Hepatocyte (in vitro differentiated cells): ENCODE results near the gene SNX25. TPM values are rescaled to one million over a fixed set of nuclear protein-coding genes. Genes with fewer than 3 reads are reported as not detected.

ENCODE experiments used
- DNase-seq: peaks from one replicate; pipeline ENCODE4 v3.0.0-alpha.2; 2016; ENCODE audit warnings: low spot score
- H2AFZ ChIP-seq: fragments of 200-600 bp; sonication (generic); 2 replicates; pipeline ENCODE4 v1.6.0; 2016; ENCODE audit warnings: antibody characterized with exemption, mild to moderate bottlenecking
- H3K27ac ChIP-seq: fragments of 200-600 bp; sonication (generic); 2 replicates; pipeline ENCODE4 v1.5.1; 2016; ENCODE audit warnings: mild to moderate bottlenecking
- H3K27me3 ChIP-seq: fragments of 200-600 bp; sonication (generic); 2 replicates; pipeline ENCODE4 v1.6.1; 2016
- H3K36me3 ChIP-seq: fragments of 200-600 bp; sonication (generic); replicated peaks from 2 replicates; pipeline ENCODE4 v1.5.1; 2016; ENCODE audit warnings: low read depth; ENCODE audit not compliant: insufficient read depth
- H3K4me1 ChIP-seq: fragments of 200-600 bp; sonication (generic); 2 replicates; pipeline ENCODE4 v1.5.1; 2016; ENCODE audit warnings: mild to moderate bottlenecking, moderate library complexity; ENCODE audit not compliant: insufficient read depth
- H3K4me2 ChIP-seq: fragments of 200-600 bp; sonication (generic); 2 replicates; pipeline ENCODE4 v1.6.0; 2016
- H3K4me3 ChIP-seq: fragments of 200-600 bp; sonication (generic); 2 replicates; pipeline ENCODE4 v1.5.1; 2016; ENCODE audit warnings: mild to moderate bottlenecking
- H3K79me2 ChIP-seq: fragments of 200-600 bp; sonication (generic); 2 replicates; pipeline ENCODE4 v1.6.0; 2017; ENCODE audit warnings: mild to moderate bottlenecking
- H3K9me2 ChIP-seq: fragments of 200-600 bp; sonication (generic); replicated peaks from 2 replicates; pipeline ENCODE4 v1.6.0; 2017; ENCODE audit warnings: mild to moderate bottlenecking; ENCODE audit not compliant: insufficient read depth
- H3K9me3 ChIP-seq: fragments of 200-600 bp; sonication (generic); 2 replicates; pipeline ENCODE4 v1.5.1; 2016; ENCODE audit warnings: low read depth, mild to moderate bottlenecking
- H4K20me1 ChIP-seq: fragments of 200-600 bp; sonication (generic); 2 replicates; pipeline ENCODE4 v1.6.0; 2016; ENCODE audit warnings: mild to moderate bottlenecking; ENCODE audit not compliant: insufficient read depth, poor library complexity, severe bottlenecking
- EZH2 ChIP-seq: fragments of 200-600 bp; sonication (generic); IDR thresholded peaks from 2 replicates; pipeline ENCODE4 v1.6.1; 2016; ENCODE audit warnings: antibody characterized with exemption, mild to moderate bottlenecking, borderline replicate concordance
- EZH2phosphoT487 ChIP-seq: fragments of 200-600 bp; sonication (generic); IDR thresholded peaks from one replicate; pipeline ENCODE4 v1.6.1; 2018; ENCODE audit warnings: antibody characterized with exemption, mild to moderate bottlenecking, low read depth, moderate library complexity; ENCODE audit not compliant: unreplicated experiment, severe bottlenecking
- WGBS: methylation state at CpG from one replicate; pipeline ENCODE4 v1.1.6; 2016; ENCODE audit warnings: low lambda C conversion rate; ENCODE audit errors: missing lambda C conversion rate; 5-methylcytosine and 5-hydroxymethylcytosine counted together
- polyA plus RNA-seq: library from polyadenylated mRNA; unstranded; fragments of >200 nt; fragmentation: Nextera tagmentation; extraction: Ambion mirVana; gene quantifications from 2 replicates; pipeline ENCODE4 v1.2.1, GENCODE V29; 2016
- total RNA-seq: library from RNA; depleted of rRNA; stranded (reverse); fragments of >200 nt; gene quantifications from 2 replicates; pipeline ENCODE4 v1.2.3, GENCODE V29; 2014
- TF ChIP-seq, protein P1 (sequence below): fragments of 200-600 bp; sonication (generic); IDR thresholded peaks from 2 replicates; pipeline ENCODE4 v1.5.1; 2016; ENCODE audit warnings: antibody characterized with exemption, mild to moderate bottlenecking; ENCODE audit not compliant: poor library complexity

SNX25 gene
- total and polyA plus RNA-seq, 2 experiments from 2014 or later, result 16.5 to 20.3 TPM

GRCh38 chr4:185346975-185347601 lies 137.7 kb downstream of the SNX25 start:
- no peaks in the 10 kb centered on the region for H3K79me2 ChIP-seq
- DNase-seq, result no peak
- no peaks in the 10 kb centered on the region for H3K27me3 ChIP-seq
- no peaks in the 10 kb centered on the region for H3K9me2 ChIP-seq
- no peaks in the 10 kb centered on the region for H4K20me1 ChIP-seq
- H3K9me3 ChIP-seq, result no peaks in the 10 kb centered on the region
- no peaks in the 10 kb centered on the region for H3K36me3 ChIP-seq
- no peak overlapping the region for H3K4me2 ChIP-seq
- no peak overlapping the region for H2AFZ ChIP-seq
- WGBS, result 91% methylated on average over 14 of the region's 14 CpGs
- H3K27ac ChIP-seq, result no peak overlapping the region
- no peak overlapping the region for H3K4me3 ChIP-seq
- H3K4me1 ChIP-seq, result no peaks in the 10 kb centered on the region
- TF ChIP-seq EZH2phosphoT487 (no peak), EZH2 (no peak)
- TF ChIP-seq, protein P1, sequence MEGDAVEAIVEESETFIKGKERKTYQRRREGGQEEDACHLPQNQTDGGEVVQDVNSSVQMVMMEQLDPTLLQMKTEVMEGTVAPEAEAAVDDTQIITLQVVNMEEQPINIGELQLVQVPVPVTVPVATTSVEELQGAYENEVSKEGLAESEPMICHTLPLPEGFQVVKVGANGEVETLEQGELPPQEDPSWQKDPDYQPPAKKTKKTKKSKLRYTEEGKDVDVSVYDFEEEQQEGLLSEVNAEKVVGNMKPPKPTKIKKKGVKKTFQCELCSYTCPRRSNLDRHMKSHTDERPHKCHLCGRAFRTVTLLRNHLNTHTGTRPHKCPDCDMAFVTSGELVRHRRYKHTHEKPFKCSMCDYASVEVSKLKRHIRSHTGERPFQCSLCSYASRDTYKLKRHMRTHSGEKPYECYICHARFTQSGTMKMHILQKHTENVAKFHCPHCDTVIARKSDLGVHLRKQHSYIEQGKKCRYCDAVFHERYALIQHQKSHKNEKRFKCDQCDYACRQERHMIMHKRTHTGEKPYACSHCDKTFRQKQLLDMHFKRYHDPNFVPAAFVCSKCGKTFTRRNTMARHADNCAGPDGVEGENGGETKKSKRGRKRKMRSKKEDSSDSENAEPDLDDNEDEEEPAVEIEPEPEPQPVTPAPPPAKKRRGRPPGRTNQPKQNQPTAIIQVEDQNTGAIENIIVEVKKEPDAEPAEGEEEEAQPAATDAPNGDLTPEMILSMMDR, result no peak

DNA sequence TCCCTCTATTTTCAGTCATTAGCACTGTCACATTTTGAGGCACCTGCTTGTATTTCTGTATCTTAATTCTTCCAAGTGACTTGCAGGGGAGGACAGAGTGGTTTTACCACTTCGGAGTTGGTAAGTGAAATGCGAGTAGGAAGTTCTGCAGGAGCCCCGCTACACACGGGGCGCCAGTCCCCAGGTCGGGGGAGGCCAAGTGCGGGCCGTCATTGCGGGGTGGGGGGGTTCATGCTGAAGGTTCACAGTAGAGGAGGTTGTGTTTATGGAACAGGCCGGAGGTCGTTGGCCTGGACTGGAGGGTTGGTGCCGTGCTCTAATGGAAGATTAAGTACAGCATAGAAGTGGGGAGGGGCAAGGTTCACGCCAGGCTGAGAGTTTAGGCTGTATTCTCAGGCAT lies 142.3 kb downstream of the SNX25 start:
- Histone ChIP-seq H3K79me2 (no peaks in the 10 kb centered on the region), H3K4me2 (no peak overlapping the region), H3K27ac (no peak overlapping the region), H4K20me1 (no peaks in the 10 kb centered on the region), H3K27me3 (no peaks in the 10 kb centered on the region), H3K4me1 (no peaks in the 10 kb centered on the region), H2AFZ (no peak overlapping the region), H3K36me3 (no peaks in the 10 kb centered on the region), H3K4me3 (no peak overlapping the region), H3K9me2 (no peaks in the 10 kb centered on the region), H3K9me3 (no peaks in the 10 kb centered on the region)
- TF ChIP-seq, protein P1, result no peak
- TF ChIP-seq EZH2phosphoT487, result no peak
- TF ChIP-seq EZH2, result no peak
- no peak for DNase-seq
- 87% methylated on average over 13 of the region's 13 CpGs for WGBS

GRCh38 chr4:185352202-185352601 lies 142.8 kb downstream of the SNX25 start:
- no peaks in the 10 kb centered on the region for H4K20me1 ChIP-seq
- H3K27me3 ChIP-seq, result no peaks in the 10 kb centered on the region
- no peak for TF ChIP-seq EZH2phosphoT487
- TF ChIP-seq, protein P1, result no peak
- TF ChIP-seq EZH2, result no peak
- 94% methylated on average over 7 of the region's 7 CpGs for WGBS
- DNase-seq, result no peak
- no peaks in the 10 kb centered on the region for H3K79me2 ChIP-seq
- H3K4me3 ChIP-seq, result no peak overlapping the region
- H3K9me2 ChIP-seq, result no peaks in the 10 kb centered on the region
- no peaks in the 10 kb centered on the region for H3K36me3 ChIP-seq
- no peak overlapping the region for H3K27ac ChIP-seq
- H2AFZ ChIP-seq, result no peak overlapping the region
- H3K9me3 ChIP-seq, result no peaks in the 10 kb centered on the region
- H3K4me1 ChIP-seq, result no peaks in the 10 kb centered on the region
- H3K4me2 ChIP-seq, result no peak overlapping the region
